ENCODE data around the gene FAM184B.
"Not testable (repeated sequence)": the region's sequence is repeated elsewhere in the genome, so short reads cannot be mapped to it uniquely, and the experiment has no call there.

Gene FAM184B

GRCh38 chr4:17715511-17715910, 65.9 kb downstream of the FAM184B start:
- DNase-seq: no peak

DNA sequence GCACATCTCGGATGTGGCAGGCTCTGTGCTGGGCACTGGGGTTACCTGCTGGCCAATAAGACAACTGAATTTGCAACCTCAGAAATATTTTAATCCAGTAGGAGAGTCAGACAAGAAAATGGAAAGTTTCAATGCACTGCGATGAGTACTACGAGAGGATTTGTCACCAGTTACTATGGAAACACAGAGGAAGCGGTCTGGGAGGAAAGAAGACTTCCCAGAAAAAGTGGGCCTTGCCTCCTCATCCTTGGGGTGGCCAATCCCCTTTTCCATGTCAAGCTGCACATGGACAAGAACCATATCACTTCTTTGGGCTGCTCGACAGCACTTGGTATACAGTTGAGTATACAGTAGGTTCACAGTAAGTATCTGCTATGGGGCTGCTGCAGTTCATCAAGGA, 67.6 kb downstream of the FAM184B start:
- DNase-seq: no peak

GRCh38 chr4:17712166-17712565, 69.3 kb downstream of the FAM184B start:
- DNase-seq: no peak

DNA sequence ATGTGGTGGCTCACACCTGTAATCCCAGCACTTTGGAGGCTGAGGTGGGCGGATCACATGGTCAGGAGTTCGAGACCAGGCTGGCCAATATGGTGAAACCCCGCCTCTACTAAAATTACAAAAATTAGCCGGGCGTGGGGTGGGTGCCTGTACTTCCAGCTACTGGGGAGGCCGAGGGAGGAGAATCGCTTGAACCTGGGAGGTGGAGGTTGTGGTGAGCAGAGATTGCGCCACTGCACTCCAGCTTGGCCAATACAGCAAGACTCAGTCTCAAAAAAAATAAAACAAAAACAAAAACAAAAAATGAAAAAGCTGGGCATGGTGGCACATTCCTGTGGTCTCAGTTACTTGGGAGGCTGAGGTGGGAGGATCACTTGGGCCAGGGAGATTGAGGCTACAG, 70.2 kb downstream of the FAM184B start:
- not testable (repeated sequence) for DNase-seq

GRCh38 chr4:17709763-17710068, 71.7 kb downstream of the FAM184B start:
- DNase-seq: no peak

- no peak for DNase-seq
These were observed 72.2 kb downstream of the FAM184B start for GRCh38 chr4:17708992-17709762.

DNA sequence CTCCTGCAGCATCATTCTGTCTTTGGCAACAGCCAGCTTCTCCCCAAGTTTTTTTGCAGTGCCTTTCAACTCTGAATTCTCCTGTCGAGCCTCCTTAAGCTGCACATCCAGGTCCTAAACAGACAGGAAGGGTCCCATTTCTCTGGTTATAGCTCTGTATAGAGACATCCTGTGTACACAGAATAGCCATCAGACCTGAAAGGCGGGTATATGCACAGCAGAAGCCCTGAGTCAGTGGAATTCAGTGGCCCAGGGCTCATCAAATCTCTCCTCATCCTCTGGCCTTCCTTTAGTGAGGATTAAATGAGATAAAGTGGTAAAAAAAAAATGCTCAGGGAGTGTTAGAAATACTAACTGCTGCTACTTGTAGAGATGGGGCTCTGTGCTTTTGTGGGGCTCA, 73.8 kb downstream of the FAM184B start:
- DNase-seq: no peak

DNA sequence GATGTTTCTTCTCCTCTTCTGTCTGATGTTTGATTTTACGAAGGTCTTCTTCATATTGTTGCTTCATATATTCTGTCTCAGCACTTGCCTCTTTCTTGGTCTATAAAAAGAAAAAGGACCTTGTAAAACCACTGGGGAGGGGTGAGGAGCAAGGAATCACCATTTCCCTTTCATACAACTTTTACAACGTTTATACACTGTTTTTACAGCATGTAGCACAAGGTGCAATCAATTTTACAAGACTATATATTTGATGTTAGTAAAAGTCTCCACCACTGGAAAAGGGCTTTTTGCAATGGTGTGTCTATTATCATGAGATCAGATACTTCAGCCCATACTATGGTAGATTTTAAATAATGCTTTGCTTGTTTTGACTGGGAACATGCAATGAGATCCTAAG, 76.3 kb downstream of the FAM184B start:
- DNase-seq: no peak

DNA sequence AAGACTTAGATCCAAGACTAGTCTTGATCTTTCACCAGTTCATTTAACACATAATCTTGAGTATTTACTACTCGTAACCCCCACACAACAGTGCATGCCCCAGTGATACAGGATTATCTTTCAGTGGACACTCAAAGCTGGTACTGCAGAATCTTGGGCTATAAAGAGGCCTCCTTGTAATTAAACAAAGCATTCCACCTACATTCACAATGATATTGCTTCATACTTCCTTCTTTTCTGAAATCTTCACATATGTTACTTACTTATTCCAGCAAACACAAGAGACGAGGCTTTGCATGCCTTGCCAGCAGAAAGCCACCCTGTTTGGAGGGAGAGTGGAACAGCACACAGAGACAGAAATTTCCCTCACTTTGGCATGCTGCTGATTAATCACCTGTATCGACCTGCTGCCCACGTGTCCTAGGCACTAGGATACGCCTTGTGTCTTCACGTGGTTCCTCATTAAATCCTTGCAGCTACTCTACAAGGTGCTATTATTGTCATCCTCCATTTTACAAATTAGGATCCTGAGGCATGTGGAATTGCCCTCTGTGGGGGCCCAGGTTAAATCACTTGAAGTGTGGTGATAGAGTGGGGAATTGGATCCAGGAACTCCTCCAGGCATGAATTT, 77.3 kb downstream of the FAM184B start:
- DNase-seq: no peak

DNA sequence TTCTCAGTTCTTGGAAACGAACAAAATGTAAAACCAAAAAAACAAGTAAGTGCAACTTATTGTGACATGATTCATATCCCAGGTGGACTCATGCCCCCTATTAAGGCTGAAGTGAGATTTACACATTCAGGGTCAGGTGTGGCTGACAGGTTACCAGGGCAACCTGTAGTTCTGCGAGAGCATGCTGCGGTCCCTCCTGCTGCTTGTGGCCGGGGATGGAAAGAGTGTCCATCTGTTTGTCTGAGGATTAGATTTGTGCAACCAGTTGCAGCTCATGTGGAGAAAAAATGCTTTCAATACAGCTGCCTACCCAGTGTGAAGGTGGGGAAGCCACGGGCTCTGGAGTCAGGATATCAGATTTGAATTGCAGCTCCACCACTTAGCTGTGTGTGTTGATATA, 78.8 kb downstream of the FAM184B start:
- no peak for DNase-seq

DNA sequence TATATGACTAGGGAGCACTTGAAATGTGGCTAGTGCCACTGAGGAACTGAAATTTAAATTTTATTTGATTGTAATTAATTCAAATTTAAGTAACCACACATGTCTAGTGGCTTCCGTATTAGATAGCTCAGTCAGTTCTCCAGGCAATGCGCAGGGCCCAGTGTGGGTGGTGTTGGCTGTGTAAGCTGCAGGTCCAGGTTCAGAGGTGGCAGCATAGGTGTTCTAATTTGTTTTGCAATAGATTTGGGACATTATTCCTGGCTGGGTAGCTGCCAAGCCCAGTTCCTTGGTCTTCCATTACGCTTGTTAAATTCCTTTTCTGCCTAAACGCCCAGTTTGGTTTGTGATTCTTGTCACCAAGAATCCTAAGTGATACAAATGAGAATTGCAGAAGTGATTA, 79.5 kb downstream of the FAM184B start:
- no peak for DNase-seq

GRCh38 chr4:17701138-17701839, 80.1 kb downstream of the FAM184B start:
- no peak for DNase-seq

- DNase-seq: no peak
These were observed 82.0 kb downstream of the FAM184B start for GRCh38 chr4:17699380-17699779.

DNA sequence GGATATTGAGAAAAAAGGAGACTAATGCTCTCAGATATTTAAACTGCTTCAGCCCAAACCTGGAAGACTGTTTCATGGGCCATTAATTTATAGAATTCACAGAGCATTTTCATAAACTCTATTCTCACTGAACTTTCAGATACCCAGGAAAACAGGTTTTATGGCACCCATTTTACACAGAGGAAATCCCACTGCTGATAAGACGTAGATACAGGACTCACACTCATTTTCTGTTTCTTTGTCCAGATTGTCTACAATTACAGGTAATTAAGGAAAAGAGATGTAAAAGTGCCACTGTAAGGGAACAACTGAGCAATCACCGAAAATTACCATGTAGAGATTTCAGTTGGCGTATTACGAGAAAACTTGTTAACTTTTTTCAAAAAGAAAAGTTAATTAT, 83.3 kb downstream of the FAM184B start:
- DNase-seq: no peak

GRCh38 chr4:17695341-17695740, 86.1 kb downstream of the FAM184B start:
- no peak for DNase-seq

- no peak for DNase-seq
These were observed 86.9 kb downstream of the FAM184B start for GRCh38 chr4:17694552-17694951.

GRCh38 chr4:17690898-17691297, 90.5 kb downstream of the FAM184B start:
- DNase-seq: no peak

- no peak for DNase-seq
These were observed 91.3 kb downstream of the FAM184B start for GRCh38 chr4:17690135-17690534.

DNA sequence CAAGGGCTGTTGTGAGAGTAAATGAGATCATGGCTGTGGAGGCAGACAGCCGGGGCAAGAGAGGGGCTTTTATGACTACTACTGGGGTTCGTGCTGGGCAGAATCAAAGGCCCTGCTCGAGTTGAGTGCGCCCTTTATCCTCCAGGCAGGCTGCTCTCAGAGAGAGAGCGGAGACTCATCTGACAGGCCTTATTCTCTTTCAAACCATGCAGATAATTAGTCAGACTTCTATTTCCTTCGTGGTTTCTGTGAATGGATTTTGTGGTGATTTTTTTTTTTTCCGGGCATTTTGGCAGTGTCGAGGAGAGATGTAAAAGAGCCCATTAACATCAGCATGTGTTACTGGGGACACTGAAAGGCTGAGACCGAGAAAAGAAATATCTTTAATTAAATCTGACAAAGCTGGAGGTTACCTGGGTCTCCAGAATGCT, 93.4 kb downstream of the FAM184B start:
- no peak for DNase-seq

DNA sequence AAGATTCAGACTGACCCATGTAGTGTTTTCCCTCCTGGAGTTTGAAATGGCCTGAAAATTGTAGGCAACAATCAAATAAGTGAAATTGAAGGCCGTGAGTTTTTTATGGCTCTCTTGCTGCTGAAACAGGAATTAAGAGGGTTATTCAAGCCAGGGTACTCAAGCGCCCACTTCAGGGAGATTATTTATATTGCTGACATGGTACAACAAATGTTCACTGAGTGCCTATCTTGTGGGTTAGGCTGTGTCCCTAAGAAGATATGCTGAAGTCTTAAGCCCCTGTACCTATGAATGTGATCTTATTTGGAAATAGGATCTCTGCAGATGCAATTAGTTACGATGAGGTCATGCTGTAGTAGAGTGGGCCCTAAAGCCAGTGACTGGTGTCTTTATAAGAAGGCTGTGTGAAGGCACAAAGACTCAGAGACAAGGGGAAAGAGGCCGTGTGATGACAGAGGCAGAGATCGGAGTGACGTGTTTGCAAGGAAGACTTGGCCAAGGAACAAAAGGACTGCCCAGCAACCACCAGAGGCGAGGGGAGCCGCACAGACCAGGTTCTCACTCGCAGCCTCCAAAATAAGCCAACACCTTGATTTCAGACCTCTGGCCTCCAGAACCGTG, 94.1 kb downstream of the FAM184B start:
- DNase-seq: no peak

- not testable (repeated sequence) for DNase-seq
These were observed 96.8 kb downstream of the FAM184B start for GRCh38 chr4:17684648-17685047.

- DNase-seq: no peak
These were observed 99.2 kb downstream of the FAM184B start for GRCh38 chr4:17682222-17682566.

GRCh38 chr4:17681281-17682221, 99.9 kb downstream of the FAM184B start:
- DNase-seq: no peak
